Lung microvascular endothelial cell (primary cell): ENCODE data around the gene PRMT3. TPM values are rescaled to one million over a fixed set of nuclear protein-coding genes. Genes with fewer than 3 reads are reported as not detected.
"Not testable (repeated sequence)": the region's sequence is repeated elsewhere in the genome, so short reads cannot be mapped to it uniquely, and the experiment has no call there.

Experiments used
- DNase-seq, 2 donors: peaks; one replicate each; pipeline versions ENCODE4 v3.0.0 to v3.0.0-alpha.2; 2010; ENCODE audit warnings: low read depth in 2 of 2
- total RNA-seq: library from RNA; depleted of rRNA; stranded (reverse); fragments of >200 nt; gene quantifications from 2 replicates; pipeline ENCODE4 v1.2.1, GENCODE V29; 2014

The PRMT3 gene
- total RNA-seq, 1 donor from 2014 or later, result 8.5 TPM

GRCh38 chr11:20511982-20512381 is 124.5 kb downstream of the PRMT3 start:
- no peak for DNase-seq

GRCh38 chr11:20512869-20513268 is 125.4 kb downstream of the PRMT3 start:
- DNase-seq, result no peak

GRCh38 chr11:20518323-20518834 is 130.9 kb downstream of the PRMT3 start:
- DNase-seq, result no peak

GRCh38 chr11:20522536-20522935 is 135.0 kb downstream of the PRMT3 start:
- no peak for DNase-seq

- DNase-seq, result no peak
Measured at GRCh38 chr11:20529757-20530156, 142.2 kb downstream of the PRMT3 start.

GRCh38 chr11:20530942-20531703 is 143.6 kb downstream of the PRMT3 start:
- DNase-seq, result no peak

- DNase-seq, result no peak
Measured at GRCh38 chr11:20535271-20535881, 147.9 kb downstream of the PRMT3 start.

- DNase-seq, result no peak
Measured at GRCh38 chr11:20536365-20536764, 148.8 kb downstream of the PRMT3 start.

- DNase-seq, result no peak
Measured at GRCh38 chr11:20536784-20537183, 149.3 kb downstream of the PRMT3 start.

GRCh38 chr11:20541503-20541902 is 154.0 kb downstream of the PRMT3 start:
- no peak for DNase-seq

- DNase-seq, result no peak
Measured at GRCh38 chr11:20544603-20545237, 157.2 kb downstream of the PRMT3 start.

- DNase-seq, result no peak
Measured at GRCh38 chr11:20547411-20547810, 159.9 kb downstream of the PRMT3 start.

- DNase-seq, result no peak
Measured at GRCh38 chr11:20551096-20551495, 163.6 kb downstream of the PRMT3 start.

- no peak for DNase-seq
Measured at GRCh38 chr11:20555783-20556182, 168.3 kb downstream of the PRMT3 start.

- not testable (repeated sequence) for DNase-seq
Measured at GRCh38 chr11:20556396-20556795, 168.9 kb downstream of the PRMT3 start.

GRCh38 chr11:20558741-20559140 is 171.2 kb downstream of the PRMT3 start:
- no peak for DNase-seq

Other genes with a start within 250 kb of the PRMT3 start
- gene DBX1, start 227.2 kb upstream of the PRMT3 start, total RNA-seq, result not detected in 2 replicates
- 59.1 and 92.1 TPM in 2 replicates for gene HTATIP2, start 24.0 kb upstream of the PRMT3 start, total RNA-seq
- gene SLC6A5, start 211.9 kb downstream of the PRMT3 start, total RNA-seq, result not detected in 2 replicates